ENCODE results near the gene LDB1. TPM values are rescaled to one million over a fixed set of nuclear protein-coding genes. Genes with fewer than 3 reads are reported as not detected.

LDB1 gene
- total RNA-seq, 1 donor = 56.1 TPM

GRCh38 chr10:102064503-102064867 is 55.7 kb downstream of the LDB1 start:
- no peak overlapping the region for H3K4me3 ChIP-seq (ENCODE audit: low read depth, low read length)
- no peak for DNase-seq (ENCODE audit: low read depth)
- TF ChIP-seq CTCF (IDR thresholded peaks at IDR 0.05; ENCODE audit: insufficient read depth, low read depth, low read length) = no peak

GRCh38 chr10:102059987-102060386 is 60.2 kb downstream of the LDB1 start:
- DNase-seq (ENCODE audit: low read depth) = no peak
- TF ChIP-seq CTCF (IDR thresholded peaks at IDR 0.05; ENCODE audit: insufficient read depth, low read depth, low read length) = no peak
- H3K4me3 ChIP-seq (ENCODE audit: low read depth, low read length) = no peak overlapping the region

Small RNA genes within 50 kb of the gene (small RNA-seq; reads per million reads assigned to genes)
- not detected for gene AL500527.1
- gene AL500527.2 = not detected

Other genes with a start within 250 kb of the LDB1 start
- 7.7 and 10.4 TPM in 2 replicates for gene ARMH3, start 64.2 kb downstream of the LDB1 start, total RNA-seq
- 34.1 and 34.8 TPM in 2 replicates for gene HPS6, start 55.0 kb downstream of the LDB1 start, total RNA-seq
- gene PPRC1, start 12.7 kb upstream of the LDB1 start, total RNA-seq = 23.5 and 28.5 TPM in 2 replicates
- gene NOLC1, start 32.0 kb upstream of the LDB1 start, total RNA-seq = 22.2 and 30.7 TPM in 2 replicates
- 0.32 and 0.86 TPM in 2 replicates for gene ELOVL3, start 105.9 kb upstream of the LDB1 start, total RNA-seq
- under 0.01 TPM in 1 of 2 replicates, not detected in the other for gene PITX3, start 121.1 kb upstream of the LDB1 start, total RNA-seq
- gene GBF1, start 125.2 kb upstream of the LDB1 start, total RNA-seq = 48.3 and 58.3 TPM in 2 replicates